ENCODE data around the gene PCSK9.

PCSK9 gene

GRCh38 chr1:55039342-55040082 lies at the start of gene PCSK9:
Gene PCSK9 (plus strand): TSS chr1:55039548. CDS start chr1:55039838, 290 bp downstream.
- DNase-seq = no peak

- DNase-seq = no peak
Measured at GRCh38 chr1:54989968-54990810, 49.2 kb upstream of the PCSK9 start.

GRCh38 chr1:54990916-54991315 lies 48.4 kb upstream of the PCSK9 start:
- no peak for DNase-seq

GRCh38 chr1:54991939-54992338 lies 47.4 kb upstream of the PCSK9 start:
- no peak for DNase-seq

- DNase-seq = no peak
Measured at GRCh38 chr1:54993140-54993539, 46.2 kb upstream of the PCSK9 start.

- no peak for DNase-seq
Measured at GRCh38 chr1:54994355-54994990, 44.9 kb upstream of the PCSK9 start.

GRCh38 chr1:54995013-54995760 lies 44.2 kb upstream of the PCSK9 start:
- DNase-seq = no peak

- peak; percentile 71 for DNase-seq
Measured at GRCh38 chr1:54995835-54996234, 43.5 kb upstream of the PCSK9 start.

- DNase-seq = peak; percentile 84
Measured at GRCh38 chr1:54996359-54996868, 42.9 kb upstream of the PCSK9 start.

- DNase-seq = peak; percentile 2
Measured at GRCh38 chr1:54996869-54997710, 42.3 kb upstream of the PCSK9 start.

GRCh38 chr1:54997711-54997986 lies 41.7 kb upstream of the PCSK9 start:
- no peak for DNase-seq

- no peak for DNase-seq
Measured at GRCh38 chr1:54998100-54998499, 41.2 kb upstream of the PCSK9 start.

GRCh38 chr1:54998677-54999076 lies 40.7 kb upstream of the PCSK9 start, which contains the start of gene BSND:
Gene BSND (plus strand): TSS chr1:54998933. CDS start chr1:54999187, 254 bp downstream.
- DNase-seq = no peak

GRCh38 chr1:55000110-55001085 lies 39.0 kb upstream of the PCSK9 start:
- no peak for DNase-seq

GRCh38 chr1:55001311-55001710 lies 38.0 kb upstream of the PCSK9 start:
- no peak for DNase-seq

- DNase-seq = no peak
Measured at GRCh38 chr1:55002686-55003085, 36.7 kb upstream of the PCSK9 start.

GRCh38 chr1:55005351-55006140 lies 33.8 kb upstream of the PCSK9 start:
- no peak for DNase-seq

- DNase-seq = no peak
Measured at GRCh38 chr1:55006931-55007330, 32.4 kb upstream of the PCSK9 start.

GRCh38 chr1:55007625-55008024 lies 31.7 kb upstream of the PCSK9 start:
- no peak for DNase-seq
